Measurements from ENCODE around the gene FBXW9.
"Not testable (repeated sequence)": the region's sequence is repeated elsewhere in the genome, so short reads cannot be mapped to it uniquely, and the experiment has no call there.

The FBXW9 gene

GRCh38 chr19:12647047-12647446, 49.4 kb downstream of the FBXW9 start:
- Histone ChIP-seq H3K36me3 (ENCODE audit: control insufficient read depth, insufficient read depth, low read length) (no peaks in the 10 kb centered on the region), H3K4me3 (ENCODE audit: low read depth, low read length) (peak overlapping the region; percentile 8), H3K27me3 (ENCODE audit: control insufficient read depth, insufficient read depth, low read length) (no peaks in the 10 kb centered on the region), H2AFZ (peak overlapping the region; percentile 82), H3K79me2 (no peaks in the 10 kb centered on the region), H3K4me1 (peaks cover 6% of the 10 kb centered on the region), H3K27ac (peak overlapping the region; percentile 19), H3K9me3 (ENCODE audit: control insufficient read depth, low read length) (no peaks in the 10 kb centered on the region), H3K9ac (no peak overlapping the region), H3K4me2 (ENCODE audit: low read length) (no peak overlapping the region)
- no peak for TF ChIP-seq CTCF (IDR thresholded peaks at IDR 0.05)

GRCh38 chr19:12646551-12646950, 49.9 kb downstream of the FBXW9 start:
- Histone ChIP-seq H3K79me2 (no peaks in the 10 kb centered on the region), H3K4me1 (peaks cover 6% of the 10 kb centered on the region), H3K27me3 (ENCODE audit: control insufficient read depth, insufficient read depth, low read length) (no peaks in the 10 kb centered on the region), H3K9ac (no peak overlapping the region), H2AFZ (no peak overlapping the region), H3K9me3 (ENCODE audit: control insufficient read depth, low read length) (no peaks in the 10 kb centered on the region), H3K4me2 (ENCODE audit: low read length) (no peak overlapping the region), H3K27ac (no peak overlapping the region), H3K4me3 (ENCODE audit: low read depth, low read length) (no peak overlapping the region), H3K36me3 (ENCODE audit: control insufficient read depth, insufficient read depth, low read length) (no peaks in the 10 kb centered on the region)
- no peak for TF ChIP-seq CTCF (IDR thresholded peaks at IDR 0.05)

GRCh38 chr19:12643716-12644115, 52.7 kb downstream of the FBXW9 start:
- H3K9ac ChIP-seq; H3K36me3 ChIP-seq (ENCODE audit: control insufficient read depth, insufficient read depth, low read length); H3K27ac ChIP-seq; H3K4me2 ChIP-seq (ENCODE audit: low read length); H3K9me3 ChIP-seq (ENCODE audit: control insufficient read depth, low read length); H3K27me3 ChIP-seq (ENCODE audit: control insufficient read depth, insufficient read depth, low read length); H3K4me1 ChIP-seq; H3K4me3 ChIP-seq (ENCODE audit: low read depth, low read length); H3K79me2 ChIP-seq; H2AFZ ChIP-seq: not testable (repeated sequence)

GRCh38 chr19:12642506-12642905, 53.9 kb downstream of the FBXW9 start:
- H3K9ac ChIP-seq, result no peak overlapping the region
- TF ChIP-seq CTCF (IDR thresholded peaks at IDR 0.05), result no peak
- H3K4me2 ChIP-seq (ENCODE audit: low read length), result no peak overlapping the region
- peaks cover 4% of the 10 kb centered on the region for H3K4me1 ChIP-seq
- H3K36me3 ChIP-seq (ENCODE audit: control insufficient read depth, insufficient read depth, low read length), result no peaks in the 10 kb centered on the region
- H3K79me2 ChIP-seq, result peaks cover 3% of the 10 kb centered on the region
- H3K9me3 ChIP-seq (ENCODE audit: control insufficient read depth, low read length), result no peaks in the 10 kb centered on the region
- no peak overlapping the region for H2AFZ ChIP-seq
- no peak overlapping the region for H3K4me3 ChIP-seq (ENCODE audit: low read depth, low read length)
- no peak overlapping the region for H3K27ac ChIP-seq
- H3K27me3 ChIP-seq (ENCODE audit: control insufficient read depth, insufficient read depth, low read length), result no peaks in the 10 kb centered on the region

- Histone ChIP-seq H3K4me3 (ENCODE audit: low read depth, low read length) (no peak overlapping the region), H3K4me2 (ENCODE audit: low read length) (no peak overlapping the region), H3K27me3 (ENCODE audit: control insufficient read depth, insufficient read depth, low read length) (no peaks in the 10 kb centered on the region), H2AFZ (no peak overlapping the region), H3K9me3 (ENCODE audit: control insufficient read depth, low read length) (no peaks in the 10 kb centered on the region), H3K9ac (no peak overlapping the region), H3K4me1 (peaks cover 3% of the 10 kb centered on the region), H3K36me3 (ENCODE audit: control insufficient read depth, insufficient read depth, low read length) (no peaks in the 10 kb centered on the region), H3K79me2 (peaks cover 3% of the 10 kb centered on the region), H3K27ac (no peak overlapping the region)
- TF ChIP-seq CTCF (IDR thresholded peaks at IDR 0.05), result no peak
Observed at GRCh38 chr19:12641456-12641855, 55.0 kb downstream of the FBXW9 start.

Measured in parathyroid adenoma (tissue), 2 donors.